Measurements from ENCODE around the gene JAKMIP1.

The JAKMIP1 gene

GRCh38 chr4:6095023-6095752 is 105.2 kb downstream of the JAKMIP1 start:
- no peak for DNase-seq (ENCODE audit: low read depth, low spot score)
- in situ Hi-C loops (cut with HindIII; ENCODE audit: low sequenced_read_pairs) = no loop called here
- no peak overlapping the region for H3K4me3 ChIP-seq (ENCODE audit: low read depth, low read length)
- TF ChIP-seq, protein P1, sequence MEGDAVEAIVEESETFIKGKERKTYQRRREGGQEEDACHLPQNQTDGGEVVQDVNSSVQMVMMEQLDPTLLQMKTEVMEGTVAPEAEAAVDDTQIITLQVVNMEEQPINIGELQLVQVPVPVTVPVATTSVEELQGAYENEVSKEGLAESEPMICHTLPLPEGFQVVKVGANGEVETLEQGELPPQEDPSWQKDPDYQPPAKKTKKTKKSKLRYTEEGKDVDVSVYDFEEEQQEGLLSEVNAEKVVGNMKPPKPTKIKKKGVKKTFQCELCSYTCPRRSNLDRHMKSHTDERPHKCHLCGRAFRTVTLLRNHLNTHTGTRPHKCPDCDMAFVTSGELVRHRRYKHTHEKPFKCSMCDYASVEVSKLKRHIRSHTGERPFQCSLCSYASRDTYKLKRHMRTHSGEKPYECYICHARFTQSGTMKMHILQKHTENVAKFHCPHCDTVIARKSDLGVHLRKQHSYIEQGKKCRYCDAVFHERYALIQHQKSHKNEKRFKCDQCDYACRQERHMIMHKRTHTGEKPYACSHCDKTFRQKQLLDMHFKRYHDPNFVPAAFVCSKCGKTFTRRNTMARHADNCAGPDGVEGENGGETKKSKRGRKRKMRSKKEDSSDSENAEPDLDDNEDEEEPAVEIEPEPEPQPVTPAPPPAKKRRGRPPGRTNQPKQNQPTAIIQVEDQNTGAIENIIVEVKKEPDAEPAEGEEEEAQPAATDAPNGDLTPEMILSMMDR (IDR thresholded peaks at IDR 0.05; ENCODE audit: low read depth, low read length) = no peak

DNA sequence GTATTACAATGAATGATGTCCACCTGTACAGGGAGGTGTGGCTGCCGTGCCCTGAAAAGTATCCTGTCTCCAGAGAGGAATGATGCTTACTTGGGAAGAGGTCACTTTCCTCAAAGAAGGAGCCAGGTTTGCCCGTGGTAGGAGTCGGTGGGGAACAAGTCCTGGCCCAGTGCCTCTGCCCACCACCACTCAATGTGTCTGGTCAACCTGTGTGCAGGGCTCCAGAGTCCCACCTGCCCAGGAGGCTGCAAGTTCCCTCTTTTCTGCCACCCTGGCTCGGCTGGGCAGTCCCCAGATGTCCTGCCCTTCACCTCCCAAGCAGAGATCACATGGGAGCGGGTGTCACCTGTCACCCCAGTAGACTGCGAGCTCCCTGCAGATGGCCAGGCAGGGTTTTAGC is 106.7 kb downstream of the JAKMIP1 start:
- no peak for DNase-seq (ENCODE audit: low read depth, low spot score)
- no peak overlapping the region for H3K4me3 ChIP-seq (ENCODE audit: low read depth, low read length)
- TF ChIP-seq, protein P1 (IDR thresholded peaks at IDR 0.05; ENCODE audit: low read depth, low read length) = no peak
- in situ Hi-C loops (cut with HindIII; ENCODE audit: low sequenced_read_pairs) = no loop called here

DNA sequence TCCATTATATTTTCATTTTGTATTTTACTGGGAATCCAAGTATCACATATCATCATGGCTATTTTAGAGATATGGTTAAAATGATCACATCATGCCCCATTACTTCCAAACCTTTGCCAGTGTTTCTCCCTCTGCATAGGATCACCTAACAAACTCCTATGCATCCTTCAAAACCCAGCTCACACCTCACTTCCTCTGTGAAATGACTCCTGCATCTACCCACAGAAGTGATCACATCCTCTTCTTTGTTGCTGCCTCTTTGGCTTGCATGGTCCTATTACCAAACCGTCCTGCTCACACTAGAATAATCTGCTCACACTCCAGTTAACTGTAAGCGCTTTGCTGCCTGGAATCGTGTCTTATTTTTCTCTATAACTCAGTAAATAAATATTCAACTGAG is 107.4 kb downstream of the JAKMIP1 start:
- TF ChIP-seq, protein P1 (IDR thresholded peaks at IDR 0.05; ENCODE audit: low read depth, low read length) = no peak
- no peak for DNase-seq (ENCODE audit: low read depth, low spot score)
- no peak overlapping the region for H3K4me3 ChIP-seq (ENCODE audit: low read depth, low read length)
- in situ Hi-C loops (cut with HindIII; ENCODE audit: low sequenced_read_pairs) = no loop called here

DNA sequence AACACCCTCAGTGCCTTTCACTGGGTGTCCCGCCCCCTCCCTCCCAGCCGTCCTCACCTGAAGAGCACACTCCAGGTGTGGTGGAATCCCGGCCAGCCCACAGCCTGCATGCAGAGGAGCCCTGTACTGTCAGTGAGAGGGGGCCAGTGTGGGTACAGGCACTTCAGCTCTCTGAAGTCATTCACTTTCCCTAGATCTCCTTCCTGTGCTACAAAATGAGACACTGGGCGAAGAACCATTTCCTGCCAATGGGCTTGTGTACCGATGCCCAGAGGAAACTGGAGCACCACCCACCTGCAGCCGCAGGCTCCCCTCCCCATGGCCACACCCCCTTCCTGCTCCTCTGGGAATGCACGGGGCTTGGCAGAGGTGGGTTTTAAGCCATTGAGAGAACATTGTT is 108.2 kb downstream of the JAKMIP1 start:
- in situ Hi-C loops (cut with HindIII; ENCODE audit: low sequenced_read_pairs) = no loop called here
- H3K4me3 ChIP-seq (ENCODE audit: low read depth, low read length) = no peak overlapping the region
- no peak for DNase-seq (ENCODE audit: low read depth, low spot score)
- TF ChIP-seq, protein P1 (IDR thresholded peaks at IDR 0.05; ENCODE audit: low read depth, low read length) = no peak

DNA sequence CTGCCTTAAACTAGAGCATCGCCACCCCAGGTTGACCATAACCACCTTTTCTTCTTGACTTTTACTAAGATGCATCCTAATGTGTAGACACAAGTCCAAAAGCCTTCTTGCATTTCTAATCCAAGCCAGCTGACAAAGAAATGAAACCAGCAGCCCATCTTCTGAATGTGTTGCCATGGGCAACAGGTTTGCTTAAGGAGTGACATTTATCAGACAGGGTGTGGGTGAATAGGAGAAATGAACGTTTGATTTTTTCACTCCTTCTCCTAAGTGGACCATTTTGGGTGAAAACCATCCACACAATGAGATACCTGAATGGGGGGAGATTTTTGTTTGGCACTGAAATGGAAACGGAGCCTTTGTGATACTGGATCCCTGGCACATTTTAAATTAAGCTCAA is 109.4 kb downstream of the JAKMIP1 start:
- TF ChIP-seq, protein P1 (IDR thresholded peaks at IDR 0.05; ENCODE audit: low read depth, low read length) = no peak
- in situ Hi-C loops (cut with HindIII; ENCODE audit: low sequenced_read_pairs) = no loop called here
- no peak overlapping the region for H3K4me3 ChIP-seq (ENCODE audit: low read depth, low read length)
- DNase-seq (ENCODE audit: low read depth, low spot score) = no peak

- TF ChIP-seq, protein P1 (IDR thresholded peaks at IDR 0.05; ENCODE audit: low read depth, low read length) = no peak
- no peak for DNase-seq (ENCODE audit: low read depth, low spot score)
- in situ Hi-C loops (cut with HindIII; ENCODE audit: low sequenced_read_pairs) = no loop called here
- H3K4me3 ChIP-seq (ENCODE audit: low read depth, low read length) = no peak overlapping the region
Measured at GRCh38 chr4:6088950-6089349, 111.4 kb downstream of the JAKMIP1 start.
